ENCODE data around the gene DACT2. TPM values are rescaled to one million over a fixed set of nuclear protein-coding genes. Genes with fewer than 3 reads are reported as not detected.

Gene DACT2
- total and polyA plus RNA-seq, 9 of the 15 experiments (the other 6 are each of a cell fraction or from before 2014, with no cell fraction given), result not detected

GRCh38 chr6:168292826-168293225, 26.8 kb downstream of the DACT2 start:
- Histone ChIP-seq H3K9ac (ENCODE audit: insufficient read depth in 1 of 2, low read depth in 2 of 2, low read length in 2 of 2) (no peak overlapping the region), H3K9me1 (ENCODE audit: control insufficient read depth, insufficient read depth, low read length) (no peaks in the 10 kb centered on the region), H3K79me2 (ENCODE audit: control insufficient read depth, insufficient read depth, low read length) (no peaks in the 10 kb centered on the region), H3K27me3 (ENCODE audit: control insufficient read depth in 2 of 2, insufficient read depth in 2 of 2, low read length in 2 of 2) (peaks cover 16 to 40% of the 10 kb centered on the region in 2 experiments), H3K4me2 (ENCODE audit: insufficient read depth, low read length) (no peak overlapping the region), H3K27ac (ENCODE audit: extremely low read depth, low read depth, low read length) (no peak overlapping the region), H3K4me1 (replicated peaks in 1 of 2; ENCODE audit: control insufficient read depth in 2 of 2, insufficient read depth in 2 of 2, low read length in 2 of 2) (no peaks in the 10 kb centered on the region), H2AFZ (ENCODE audit: low read depth, low read length) (no peak overlapping the region), H3K36me3 (ENCODE audit: control insufficient read depth, insufficient read depth, low read length) (no peaks in the 10 kb centered on the region), H3K4me3 (no peak overlapping the region), H4K20me1 (replicated peaks; ENCODE audit: control insufficient read depth, insufficient read depth, low read length) (no peaks in the 10 kb centered on the region), H3K9me3 (replicated peaks; ENCODE audit: control insufficient read depth, insufficient read depth, low read depth, low read length) (no peaks in the 10 kb centered on the region)
- intact Hi-C loops (cut with micrococcal nuclease), result no loop called here
- no peak for DNase-seq (ENCODE audit: extremely low read depth in 1 of 4, low spot score in 3 of 4)
- FAIRE-seq, result no peak
- WGBS (ENCODE audit: insufficient coverage, low coverage, missing lambda C conversion rate), result 0% methylated on average over 4 of the region's 4 CpGs
- ATAC-seq, result no peak
- in situ Hi-C loops (cut with MboI), result no loop called here
- CTCF ChIA-PET (ENCODE audit: low intra/inter-chr PET ratio), result no interaction called here
- no TSS peak for BruUV-seq (replicated peaks)
- no peak for TF ChIP-seq ZNF778 (CRISPR knock-in tag; IDR thresholded peaks at IDR 0.05)
- TF ChIP-seq NFIC (IDR thresholded peaks at IDR 0.05), result peak; percentile 30; the same call in 1 of the 2 replicates
- POLR2A ChIA-PET, result no interaction called here

GRCh38 chr6:168291450-168291849, 28.1 kb downstream of the DACT2 start:
- WGBS (ENCODE audit: insufficient coverage, low coverage, missing lambda C conversion rate), result 0% methylated on average over 2 of the region's 2 CpGs
- BruUV-seq (replicated peaks), result no TSS peak
- ATAC-seq, result no peak
- no peaks in the 10 kb centered on the region for H3K9me3 ChIP-seq (replicated peaks; ENCODE audit: control insufficient read depth, insufficient read depth, low read depth, low read length)
- H2AFZ ChIP-seq (ENCODE audit: low read depth, low read length), result no peak overlapping the region
- H3K27ac ChIP-seq (ENCODE audit: extremely low read depth, low read depth, low read length), result no peak overlapping the region
- no peaks in the 10 kb centered on the region for H3K79me2 ChIP-seq (ENCODE audit: control insufficient read depth, insufficient read depth, low read length)
- no peak for DNase-seq (ENCODE audit: extremely low read depth in 1 of 4, low spot score in 3 of 4)
- POLR2A ChIA-PET, result interaction anchor here (0.7 kb wide), 1 partner anchor 14 kb away, joined by 3 read pairs; no protein-coding TSS in a partner anchor
- no peak overlapping the region for H3K4me2 ChIP-seq (ENCODE audit: insufficient read depth, low read length)
- H3K4me1 ChIP-seq (replicated peaks in 1 of 2; ENCODE audit: control insufficient read depth in 2 of 2, insufficient read depth in 2 of 2, low read length in 2 of 2), result no peaks in the 10 kb centered on the region
- H3K27me3 ChIP-seq (ENCODE audit: control insufficient read depth in 2 of 2, insufficient read depth in 2 of 2, low read length in 2 of 2), result peaks cover 9 to 35% of the 10 kb centered on the region in 2 experiments
- in situ Hi-C loops (cut with MboI) (no loop called here), intact Hi-C loops (cut with micrococcal nuclease) (no loop called here)
- no peaks in the 10 kb centered on the region for H3K9me1 ChIP-seq (ENCODE audit: control insufficient read depth, insufficient read depth, low read length)
- CTCF ChIA-PET (ENCODE audit: low intra/inter-chr PET ratio), result no interaction called here
- H3K4me3 ChIP-seq, result no peak overlapping the region
- no peak overlapping the region for H3K9ac ChIP-seq (ENCODE audit: insufficient read depth in 1 of 2, low read depth in 2 of 2, low read length in 2 of 2)
- H3K36me3 ChIP-seq (ENCODE audit: control insufficient read depth, insufficient read depth, low read length), result no peaks in the 10 kb centered on the region
- no peaks in the 10 kb centered on the region for H4K20me1 ChIP-seq (replicated peaks; ENCODE audit: control insufficient read depth, insufficient read depth, low read length)
- FAIRE-seq, result no peak
- TF ChIP-seq MAFG (tag; conservative IDR thresholded peaks at IDR 0.05) (no peak), FOXP4 (CRISPR knock-in tag; IDR thresholded peaks at IDR 0.05; ENCODE audit: borderline replicate concordance) (no peak), CREBBP (IDR thresholded peaks at IDR 0.05; ENCODE audit: low read depth, low read length) (no peak), ZBTB33 (CRISPR knock-in tag; IDR thresholded peaks at IDR 0.05) (no peak), ZNF324 (CRISPR knock-in tag; IDR thresholded peaks at IDR 0.05) (no peak), GMEB1 (CRISPR knock-in tag; IDR thresholded peaks at IDR 0.05) (no peak), ELF4 (CRISPR knock-in tag; IDR thresholded peaks at IDR 0.05) (no peak), GATAD2B (IDR thresholded peaks at IDR 0.05; ENCODE audit: borderline replicate concordance) (no peak)
